Activated CD4-positive, alpha-beta T cell treated with anti-CD3 and anti-CD28 coated beads, Interleukin-2, amount 50 U/mL, for 1 hour (primary cell): ENCODE results near the gene KIF4A.
"Not testable (repeated sequence)": the region's sequence is repeated elsewhere in the genome, so short reads cannot be mapped to it uniquely, and the experiment has no call there.

ENCODE experiments used
- DNase-seq: peaks from one replicate; pipeline ENCODE4 v3.0.0-alpha.2; 2020

Gene KIF4A

GRCh38 chrX:70289793-70290770 lies at the start of gene KIF4A, which contains the start of gene PDZD11:
KIF4A (plus strand) TSS chrX:70290104; CDS start chrX:70290459, 355 bp downstream.
PDZD11 (minus strand) TSS chrX:70289927; CDS start chrX:70289341, 586 bp downstream.
- peak; percentile 65 for DNase-seq

GRCh38 chrX:70240751-70241150 lies 49.2 kb upstream of the KIF4A start:
- no peak for DNase-seq

- DNase-seq, result no peak
These were observed 48.4 kb upstream of the KIF4A start for GRCh38 chrX:70241501-70241900.

- DNase-seq, result not testable (repeated sequence)
These were observed 46.3 kb upstream of the KIF4A start for GRCh38 chrX:70243601-70244000.

- DNase-seq, result no peak
These were observed 45.0 kb upstream of the KIF4A start for GRCh38 chrX:70244881-70245280.

GRCh38 chrX:70247252-70247651 lies 42.7 kb upstream of the KIF4A start:
- no peak for DNase-seq

- DNase-seq, result no peak
These were observed 37.4 kb upstream of the KIF4A start for GRCh38 chrX:70252491-70252890.

GRCh38 chrX:70253377-70254062 lies 36.4 kb upstream of the KIF4A start:
- DNase-seq, result no peak

- no peak for DNase-seq
These were observed 35.9 kb upstream of the KIF4A start for GRCh38 chrX:70254063-70254400.

GRCh38 chrX:70254909-70255308 lies 35.0 kb upstream of the KIF4A start:
- DNase-seq, result no peak

- DNase-seq, result no peak
These were observed 34.5 kb upstream of the KIF4A start for GRCh38 chrX:70255452-70255851.

- no peak for DNase-seq
These were observed 32.2 kb upstream of the KIF4A start for GRCh38 chrX:70257423-70258288.

GRCh38 chrX:70260104-70260503 lies 29.8 kb upstream of the KIF4A start, which contains the start of gene P2RY4:
P2RY4 (minus strand) TSS chrX:70260204; CDS start chrX:70259624, 580 bp downstream.
- no peak for DNase-seq

- DNase-seq, result peak; percentile 5
These were observed 26.8 kb upstream of the KIF4A start for GRCh38 chrX:70262952-70263567.

- no peak for DNase-seq
These were observed 25.1 kb upstream of the KIF4A start for GRCh38 chrX:70264784-70265183.

GRCh38 chrX:70268034-70268433 lies 21.9 kb upstream of the KIF4A start, which contains the start of gene ARR3:
ARR3 (plus strand) TSS chrX:70268334; CDS start chrX:70269386, 1,052 bp downstream.
- no peak for DNase-seq

GRCh38 chrX:70274029-70274428 lies 15.9 kb upstream of the KIF4A start:
- DNase-seq, result not testable (repeated sequence)

- no peak for DNase-seq
These were observed 10.8 kb upstream of the KIF4A start for GRCh38 chrX:70279081-70279480.

GRCh38 chrX:70280573-70280972 lies 9.3 kb upstream of the KIF4A start:
- no peak for DNase-seq

- no peak for DNase-seq
These were observed 8.0 kb upstream of the KIF4A start, which contains the start of gene RAB41 for GRCh38 chrX:70281951-70282350. RAB41 (plus strand) TSS chrX:70282172; CDS start chrX:70282218, 46 bp downstream.

GRCh38 chrX:70289168-70289792 lies 624 bp upstream of the KIF4A start:
- DNase-seq, result no peak

GRCh38 chrX:70292788-70293187 lies 2.9 kb downstream of the KIF4A start:
- DNase-seq, result no peak
